Islet of Langerhans (tissue), 1 donor: Measurements from ENCODE around the gene HBG1.

ENCODE experiments used
- FAIRE-seq: peaks from one replicate; lab custom pipeline; 2011; peaks lifted over from hg19 to GRCh38; lab: Jason Lieb, UNC

The HBG1 gene

GRCh38 chr11:5246772-5247471, 2.7 kb downstream of the HBG1 start:
- no peak for FAIRE-seq

- no peak for FAIRE-seq
Measured at GRCh38 chr11:5245155-5245554, 4.5 kb downstream of the HBG1 start.

- FAIRE-seq, result no peak
Measured at GRCh38 chr11:5243816-5244180, 5.9 kb downstream of the HBG1 start.

- no peak for FAIRE-seq
Measured at GRCh38 chr11:5242933-5243815, 6.5 kb downstream of the HBG1 start.

GRCh38 chr11:5242208-5242607, 7.4 kb downstream of the HBG1 start:
- no peak for FAIRE-seq

DNA sequence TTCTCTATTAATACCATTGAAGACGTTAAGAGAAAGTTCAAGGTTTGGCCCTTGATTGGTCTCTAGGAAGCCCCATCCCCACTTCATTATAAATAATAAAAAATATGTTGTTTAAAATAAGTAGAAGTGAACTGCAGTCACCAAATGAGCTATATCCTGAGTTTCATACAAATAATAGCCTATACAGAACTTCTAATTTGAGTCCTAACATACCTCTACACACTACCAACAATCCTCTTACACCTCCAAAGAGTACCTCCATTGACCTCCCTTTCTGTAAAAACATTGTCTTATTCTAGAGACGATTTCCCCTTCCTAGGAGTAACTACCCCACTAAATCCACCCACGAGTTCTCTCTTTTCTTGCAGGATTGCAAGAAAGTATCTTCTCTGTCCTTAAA, 8.2 kb downstream of the HBG1 start:
- no peak for FAIRE-seq

DNA sequence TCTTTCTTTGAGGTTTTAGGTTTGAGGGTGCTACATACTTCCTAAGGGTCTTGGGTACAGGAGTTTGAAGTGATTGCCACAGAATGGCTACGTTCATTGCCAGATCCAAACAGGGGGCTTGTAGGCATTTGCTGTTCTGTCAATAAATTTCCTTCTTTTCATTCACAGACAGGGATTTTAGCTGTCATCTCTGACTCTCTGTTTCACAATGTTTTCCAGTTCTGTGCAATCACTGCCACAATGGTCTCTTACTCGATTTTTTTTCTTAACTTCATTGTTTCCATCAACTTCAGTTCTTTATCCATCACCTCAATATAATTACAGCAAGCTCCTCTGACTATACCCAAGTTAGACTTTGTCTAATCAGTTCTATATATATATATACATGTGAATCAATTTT, 9.2 kb downstream of the HBG1 start:
- no peak for FAIRE-seq

- no peak for FAIRE-seq
Measured at GRCh38 chr11:5240056-5240455, 9.6 kb downstream of the HBG1 start.

- no peak for FAIRE-seq
Measured at GRCh38 chr11:5239046-5239445, 10.6 kb downstream of the HBG1 start.

GRCh38 chr11:5238486-5238885, 11.2 kb downstream of the HBG1 start:
- FAIRE-seq, result no peak

- no peak for FAIRE-seq
Measured at GRCh38 chr11:5237420-5237819, 12.2 kb downstream of the HBG1 start.

DNA sequence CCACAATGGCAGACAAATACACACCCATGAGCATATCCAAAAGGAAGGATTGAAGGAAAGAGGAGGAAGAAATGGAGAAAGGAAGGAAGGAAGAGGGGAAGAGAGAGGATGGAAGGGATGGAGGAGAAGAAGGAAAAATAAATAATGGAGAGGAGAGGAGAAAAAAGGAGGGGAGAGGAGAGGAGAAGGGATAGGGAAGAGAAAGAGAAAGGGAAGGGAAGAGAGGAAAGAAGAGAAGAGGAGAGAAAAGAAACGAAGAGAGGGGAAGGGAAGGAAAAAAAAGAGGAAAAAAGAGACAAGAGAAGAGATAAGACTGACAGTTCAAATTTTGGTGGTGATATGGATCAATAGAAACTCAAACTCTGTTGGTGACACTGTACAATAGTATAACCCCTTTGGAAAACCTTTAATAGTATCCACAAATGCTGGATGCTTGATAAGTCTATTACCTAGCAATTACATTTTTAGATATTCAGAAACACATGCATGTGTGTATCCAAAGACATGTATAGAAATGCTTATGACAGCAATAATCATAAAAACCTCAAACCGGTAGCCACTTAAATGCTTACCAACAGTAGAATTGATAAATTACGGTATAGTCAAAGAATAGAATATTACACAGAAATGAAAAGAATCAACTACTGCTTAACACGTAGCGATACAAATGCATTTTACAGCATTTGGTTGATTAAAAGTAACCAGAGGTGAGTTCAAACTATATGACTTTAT, 14.1 kb downstream of the HBG1 start:
- FAIRE-seq, result no peak

- FAIRE-seq, result no peak
Measured at GRCh38 chr11:5234381-5234834, 15.2 kb downstream of the HBG1 start, which contains the start of gene HBD. Gene HBD (minus strand): TSS chr11:5234483. CDS start chr11:5234433, 50 bp downstream.

DNA sequence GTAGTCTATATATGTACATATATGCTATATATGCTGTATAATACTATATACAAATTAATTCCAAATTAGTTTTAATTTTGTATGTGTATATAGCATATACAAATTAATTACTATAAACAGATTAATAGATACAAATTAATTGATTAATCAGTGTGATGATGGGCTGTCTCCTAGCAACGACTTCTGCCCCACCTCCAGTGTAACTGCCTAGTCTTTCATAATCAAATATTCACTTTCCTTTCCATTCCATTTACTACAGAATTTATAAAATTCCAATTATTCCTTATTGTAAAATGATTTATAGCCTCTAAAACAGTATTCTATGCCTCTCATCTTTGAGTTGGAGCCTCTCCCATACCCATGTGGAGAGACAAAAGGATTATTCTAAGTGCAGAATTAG, 16.4 kb downstream of the HBG1 start:
- FAIRE-seq, result no peak

GRCh38 chr11:5232821-5233220, 16.8 kb downstream of the HBG1 start:
- FAIRE-seq, result no peak

DNA sequence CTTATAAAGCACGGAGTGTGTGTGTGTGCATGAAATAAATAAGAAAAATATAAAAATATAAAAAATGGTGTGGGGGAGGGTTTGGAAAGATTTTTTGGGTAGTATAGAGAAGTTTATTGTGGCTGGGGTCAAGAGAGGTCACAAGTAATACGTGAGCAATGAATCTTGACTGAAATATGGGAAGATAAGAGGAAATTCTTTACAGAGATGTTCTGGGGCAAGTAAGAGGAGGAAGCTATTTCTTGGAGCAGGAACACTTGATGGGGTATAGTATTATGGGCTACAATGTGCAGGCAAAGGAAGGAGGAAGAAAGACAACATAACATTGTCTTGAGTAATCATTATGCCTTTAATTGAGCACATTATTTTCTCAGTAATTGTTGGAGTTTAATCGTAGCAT, 17.5 kb downstream of the HBG1 start:
- no peak for FAIRE-seq

DNA sequence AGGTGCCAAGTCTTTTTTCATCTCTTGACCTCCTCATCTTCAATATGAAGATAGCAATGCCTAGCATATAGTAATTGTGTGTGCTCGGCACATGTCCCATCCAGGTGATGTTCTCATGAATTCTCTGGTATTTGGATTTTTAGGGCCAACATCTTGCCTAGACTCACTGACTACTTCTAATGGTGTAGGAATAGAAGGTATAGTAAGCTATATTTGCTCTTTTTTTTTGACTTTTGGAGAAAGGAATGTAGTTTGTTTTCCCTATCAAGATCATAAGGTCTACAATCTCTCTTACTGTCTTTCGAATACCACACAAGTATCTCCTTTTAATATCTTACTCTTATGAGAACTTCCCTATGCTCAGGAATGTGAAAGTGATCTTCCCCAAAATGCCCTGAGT, 18.5 kb downstream of the HBG1 start:
- FAIRE-seq, result no peak

DNA sequence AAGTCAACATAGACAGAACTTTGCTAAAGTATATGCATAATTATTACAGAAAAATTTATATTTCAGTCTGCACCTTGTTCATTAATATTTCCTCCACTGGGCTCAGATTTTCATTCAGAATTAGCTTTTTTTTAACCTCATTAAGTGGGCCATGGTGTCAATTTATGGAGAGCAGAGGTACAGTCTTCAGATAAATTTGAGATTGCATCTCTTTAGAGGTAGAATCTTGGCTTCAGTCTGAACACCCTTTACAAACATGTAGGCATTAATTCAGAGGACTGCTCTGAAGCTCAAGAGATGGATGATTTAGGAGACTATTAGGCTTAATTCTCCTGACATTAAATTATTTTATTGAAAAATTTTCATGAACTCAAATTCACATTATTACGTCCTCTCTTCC, 19.4 kb downstream of the HBG1 start:
- FAIRE-seq, result no peak

DNA sequence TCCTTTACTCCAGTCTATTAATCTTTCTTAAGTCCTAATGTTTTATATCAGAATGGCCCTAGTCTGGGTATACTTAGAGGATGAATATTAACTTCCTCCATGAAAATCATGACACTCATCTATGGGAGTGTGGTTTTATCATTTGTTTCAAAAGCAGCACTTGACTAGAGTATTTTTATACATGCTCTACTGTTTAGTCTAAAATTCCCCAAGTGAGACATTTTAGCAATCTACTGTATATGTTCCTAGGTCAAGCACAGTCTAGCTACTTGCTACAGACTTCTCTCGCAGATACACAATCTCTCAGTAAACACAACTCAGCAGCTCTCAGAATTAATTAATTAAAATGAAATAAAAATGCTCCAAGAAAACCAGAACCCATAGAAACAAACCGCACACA, 19.9 kb downstream of the HBG1 start:
- FAIRE-seq, result no peak

GRCh38 chr11:5229356-5229755, 20.3 kb downstream of the HBG1 start:
- FAIRE-seq, result no peak

DNA sequence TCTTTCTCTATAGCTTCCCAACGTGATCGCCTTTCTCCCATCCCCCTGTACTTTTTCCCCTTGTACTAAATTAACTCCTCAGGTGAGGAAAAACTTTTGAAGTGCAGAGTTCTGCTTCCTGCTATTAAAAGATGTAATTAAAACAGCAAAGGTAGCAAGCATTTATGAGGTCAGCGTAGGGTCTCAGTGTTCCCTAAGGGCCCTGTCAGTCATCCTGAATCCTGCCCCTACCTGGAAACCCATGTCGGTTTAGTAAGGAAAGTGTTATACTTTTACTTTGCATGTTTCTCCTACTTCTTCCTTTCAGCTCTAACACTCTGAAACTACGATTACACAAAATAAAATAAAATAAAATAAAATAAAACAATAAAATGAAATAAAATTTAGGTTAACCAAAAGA, 21.5 kb downstream of the HBG1 start:
- FAIRE-seq, result no peak

DNA sequence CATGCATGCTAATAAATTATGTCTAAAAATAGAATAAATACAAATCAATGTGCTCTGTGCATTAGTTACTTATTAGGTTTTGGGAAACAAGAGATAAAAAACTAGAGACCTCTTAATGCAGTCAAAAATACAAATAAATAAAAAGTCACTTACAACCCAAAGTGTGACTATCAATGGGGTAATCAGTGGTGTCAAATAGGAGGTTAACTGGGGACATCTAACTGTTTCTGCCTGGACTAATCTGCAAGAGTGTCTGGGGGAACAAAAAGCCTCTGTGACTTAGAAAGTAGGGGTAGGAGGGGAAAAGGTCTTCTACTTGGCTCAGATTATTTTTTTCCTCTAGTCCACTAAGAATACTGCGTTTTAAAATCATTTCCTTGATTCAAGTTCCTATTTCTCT, 22.0 kb downstream of the HBG1 start:
- FAIRE-seq, result no peak

GRCh38 chr11:5226732-5227310, 22.8 kb downstream of the HBG1 start, which contains the start of gene HBB:
Gene HBB (minus strand): TSS chr11:5227071. CDS start chr11:5227021, 50 bp downstream.
- no peak for FAIRE-seq
